B cell (primary cell): Measurements from ENCODE around the gene KLHDC7A.

ENCODE experiments used
- EZH2 ChIP-seq: IDR thresholded peaks from 2 replicates; pipeline ENCODE4 v1.6.1; 2012; ENCODE audit warnings: borderline replicate concordance, low read depth, mild to moderate bottlenecking, moderate library complexity, low read length; ENCODE audit not compliant: insufficient read depth, poor library complexity, severe bottlenecking
- TF ChIP-seq, protein P1 (sequence below): fragments of 200-600 bp; IDR thresholded peaks from one replicate; pipeline ENCODE4 v1.8.0; 2022; ENCODE audit warnings: antibody characterized with exemption, mild to moderate bottlenecking

GRCh38 chr1:18458133-18459092 is 22.3 kb upstream of the KLHDC7A start:
- TF ChIP-seq, protein P1, sequence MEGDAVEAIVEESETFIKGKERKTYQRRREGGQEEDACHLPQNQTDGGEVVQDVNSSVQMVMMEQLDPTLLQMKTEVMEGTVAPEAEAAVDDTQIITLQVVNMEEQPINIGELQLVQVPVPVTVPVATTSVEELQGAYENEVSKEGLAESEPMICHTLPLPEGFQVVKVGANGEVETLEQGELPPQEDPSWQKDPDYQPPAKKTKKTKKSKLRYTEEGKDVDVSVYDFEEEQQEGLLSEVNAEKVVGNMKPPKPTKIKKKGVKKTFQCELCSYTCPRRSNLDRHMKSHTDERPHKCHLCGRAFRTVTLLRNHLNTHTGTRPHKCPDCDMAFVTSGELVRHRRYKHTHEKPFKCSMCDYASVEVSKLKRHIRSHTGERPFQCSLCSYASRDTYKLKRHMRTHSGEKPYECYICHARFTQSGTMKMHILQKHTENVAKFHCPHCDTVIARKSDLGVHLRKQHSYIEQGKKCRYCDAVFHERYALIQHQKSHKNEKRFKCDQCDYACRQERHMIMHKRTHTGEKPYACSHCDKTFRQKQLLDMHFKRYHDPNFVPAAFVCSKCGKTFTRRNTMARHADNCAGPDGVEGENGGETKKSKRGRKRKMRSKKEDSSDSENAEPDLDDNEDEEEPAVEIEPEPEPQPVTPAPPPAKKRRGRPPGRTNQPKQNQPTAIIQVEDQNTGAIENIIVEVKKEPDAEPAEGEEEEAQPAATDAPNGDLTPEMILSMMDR, result no peak
- no peak for TF ChIP-seq EZH2
